Parathyroid adenoma (tissue), 2 donors: ENCODE measurements around the gene MYO1D.

Source experiments
- H2AFZ ChIP-seq: fragments of 300-600 bp; sonication (generic); one replicate; pipeline ENCODE4 v1.7.0; 2017; ENCODE audit warnings: antibody characterized with exemption, mild to moderate bottlenecking
- H3K27ac ChIP-seq: fragments of 300-600 bp; sonication (generic); one replicate; pipeline ENCODE4 v1.7.0; 2017
- H3K27me3 ChIP-seq: fragments of 300-600 bp; sonication (generic); one replicate; pipeline ENCODE4 v1.7.0; 2017; ENCODE audit warnings: low read length; ENCODE audit not compliant: control insufficient read depth, insufficient read depth
- H3K36me3 ChIP-seq: fragments of 300-600 bp; sonication (generic); one replicate; pipeline ENCODE4 v1.7.0; 2017; ENCODE audit warnings: low read length; ENCODE audit not compliant: control insufficient read depth, insufficient read depth
- H3K4me1 ChIP-seq: fragments of 300-600 bp; sonication (generic); one replicate; pipeline ENCODE4 v1.7.0; 2017; ENCODE audit warnings: control low read depth
- H3K4me2 ChIP-seq: fragments of 300-600 bp; sonication (generic); one replicate; pipeline ENCODE4 v1.7.0; 2017; ENCODE audit warnings: low read length
- H3K4me3 ChIP-seq: fragments of 300-600 bp; sonication (generic); one replicate; pipeline ENCODE4 v1.7.0; 2017; ENCODE audit warnings: low read depth, low read length
- H3K79me2 ChIP-seq: fragments of 300-600 bp; sonication (generic); one replicate; pipeline ENCODE4 v1.7.0; 2017; ENCODE audit warnings: control low read depth
- H3K9ac ChIP-seq: fragments of 300-600 bp; sonication (generic); one replicate; pipeline ENCODE4 v1.7.0; 2017; ENCODE audit warnings: mild to moderate bottlenecking
- H3K9me3 ChIP-seq: fragments of 300-600 bp; sonication (generic); one replicate; pipeline ENCODE4 v1.7.0; 2017; ENCODE audit warnings: low read length; ENCODE audit not compliant: control insufficient read depth
- CTCF ChIP-seq: fragments of 300-600 bp; sonication (generic); IDR thresholded peaks from one replicate; pipeline ENCODE4 v1.7.0; 2017; ENCODE audit warnings: antibody characterized with exemption, mild to moderate bottlenecking
- donor health status: primary hyperparathyroidism.

Gene MYO1D

DNA sequence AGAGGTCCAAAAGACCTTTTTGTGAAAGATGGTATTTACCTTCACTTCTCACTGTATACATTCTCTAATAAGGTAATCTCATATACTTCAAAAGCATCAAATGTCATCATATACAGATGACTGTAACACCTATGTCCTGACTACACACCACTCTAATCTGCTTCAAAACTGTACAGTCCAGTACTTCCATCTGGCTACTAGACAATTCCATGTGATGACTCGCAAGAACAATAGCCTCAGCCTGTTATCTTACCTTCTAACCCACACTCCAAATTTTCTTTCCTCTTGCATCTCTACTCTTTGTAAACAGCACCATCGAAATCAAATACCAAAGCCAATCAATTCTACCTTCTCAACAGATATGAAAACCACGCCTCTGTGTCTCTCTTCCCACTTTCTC is 24.1 kb downstream of the MYO1D start:
- H3K27me3 ChIP-seq: no peaks in the 10 kb centered on the region

DNA sequence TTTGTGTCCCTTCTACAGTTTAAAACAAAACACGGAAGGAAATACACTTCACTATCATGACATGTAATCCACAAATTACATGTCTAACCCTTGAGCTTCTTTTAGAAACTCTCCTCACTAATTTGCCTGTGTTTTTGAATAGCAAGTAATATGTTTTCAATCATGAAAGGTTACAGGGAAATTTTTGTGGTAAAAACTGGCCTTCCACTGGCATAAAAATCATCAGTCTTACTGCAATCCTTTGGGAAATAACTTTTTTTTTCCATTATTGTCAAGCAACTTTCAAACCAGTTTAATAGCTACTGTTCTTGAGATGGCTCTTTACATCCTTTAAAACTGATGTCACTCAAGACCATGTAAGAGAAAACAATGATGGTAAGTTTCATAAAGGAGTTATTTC is 27.0 kb downstream of the MYO1D start:
- Histone ChIP-seq H2AFZ (no peak overlapping the region), H3K4me2 (no peak overlapping the region), H3K4me1 (no peaks in the 10 kb centered on the region), H3K9me3 (no peaks in the 10 kb centered on the region), H3K9ac (no peak overlapping the region), H3K27ac (no peak overlapping the region), H3K27me3 (no peaks in the 10 kb centered on the region), H3K4me3 (no peak overlapping the region), H3K36me3 (no peaks in the 10 kb centered on the region), H3K79me2 (peaks cover 14% of the 10 kb centered on the region)
- TF ChIP-seq CTCF: no peak

More for the DNA sequence above, 24.1 kb downstream of the MYO1D start:
- Histone ChIP-seq H3K9me3 (no peaks in the 10 kb centered on the region), H3K36me3 (no peaks in the 10 kb centered on the region), H3K4me3 (no peak overlapping the region), H3K4me1 (no peaks in the 10 kb centered on the region), H3K4me2 (no peak overlapping the region), H2AFZ (no peak overlapping the region), H3K9ac (no peak overlapping the region), H3K27ac (no peak overlapping the region), H3K79me2 (peaks cover 16% of the 10 kb centered on the region)
- no peak for TF ChIP-seq CTCF

DNA sequence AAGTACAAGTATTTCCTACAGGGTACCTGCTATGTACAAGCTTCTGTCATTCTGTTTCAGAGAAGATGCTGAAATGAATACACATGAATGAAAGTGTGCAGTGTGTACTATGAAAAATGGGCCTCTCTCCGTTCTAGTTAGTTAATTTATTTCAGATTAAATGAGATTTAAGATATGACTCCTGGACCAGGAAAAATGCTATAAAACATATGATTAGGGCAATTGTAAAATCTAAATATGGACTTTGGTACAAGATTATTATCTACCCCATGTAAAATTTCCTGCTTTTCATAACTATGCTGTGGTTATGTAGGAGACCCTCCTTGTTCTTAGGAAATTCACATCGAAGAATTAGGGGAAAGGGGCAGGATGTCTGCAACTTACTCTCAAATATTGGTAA is 28.9 kb downstream of the MYO1D start:
- no peaks in the 10 kb centered on the region for H3K9me3 ChIP-seq
- H3K27ac ChIP-seq: no peak overlapping the region

GRCh38 chr17:32846143-32846542 is 30.8 kb downstream of the MYO1D start:
- Histone ChIP-seq H3K4me1 (no peaks in the 10 kb centered on the region), H3K27me3 (no peaks in the 10 kb centered on the region), H3K27ac (no peak overlapping the region), H2AFZ (no peak overlapping the region), H3K4me2 (no peak overlapping the region), H3K79me2 (peaks cover 7% of the 10 kb centered on the region), H3K9me3 (no peaks in the 10 kb centered on the region), H3K4me3 (no peak overlapping the region), H3K9ac (no peak overlapping the region), H3K36me3 (no peaks in the 10 kb centered on the region)
- TF ChIP-seq CTCF: no peak

More for the DNA sequence above, 28.9 kb downstream of the MYO1D start:
- H3K27me3 ChIP-seq: no peaks in the 10 kb centered on the region
- no peak overlapping the region for H3K4me3 ChIP-seq
- H3K4me1 ChIP-seq: no peaks in the 10 kb centered on the region
- no peak overlapping the region for H3K9ac ChIP-seq
- H2AFZ ChIP-seq: no peak overlapping the region
- H3K4me2 ChIP-seq: no peak overlapping the region
- no peak for TF ChIP-seq CTCF
- H3K36me3 ChIP-seq: no peaks in the 10 kb centered on the region
- H3K79me2 ChIP-seq: peaks cover 9% of the 10 kb centered on the region

DNA sequence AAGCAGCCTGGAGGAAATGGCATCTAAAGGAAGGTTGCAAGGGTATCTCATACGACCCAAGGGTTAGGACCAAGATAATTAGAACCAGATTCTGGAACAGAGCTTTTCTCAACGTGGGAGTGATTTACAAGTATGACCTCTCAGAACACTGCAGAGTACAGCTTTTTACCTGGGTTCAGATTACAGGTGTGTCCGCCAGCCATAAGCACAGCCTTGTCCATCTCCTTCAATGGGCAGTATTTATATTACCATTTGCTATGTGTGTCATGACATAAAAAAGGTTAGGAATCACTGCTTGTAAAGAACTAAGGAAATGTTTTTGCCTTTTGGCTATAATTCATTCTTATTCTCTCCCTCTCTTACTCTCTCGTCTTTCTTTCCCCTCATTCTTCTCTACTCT is 36.7 kb downstream of the MYO1D start:
- no peak overlapping the region for H3K4me2 ChIP-seq
- no peaks in the 10 kb centered on the region for H3K27me3 ChIP-seq
- no peak overlapping the region for H3K27ac ChIP-seq
- H3K9me3 ChIP-seq: no peaks in the 10 kb centered on the region
- H3K4me3 ChIP-seq: no peak overlapping the region
- H3K79me2 ChIP-seq: peaks cover 2% of the 10 kb centered on the region
- no peak for TF ChIP-seq CTCF
- H2AFZ ChIP-seq: no peak overlapping the region
- H3K4me1 ChIP-seq: no peaks in the 10 kb centered on the region
- H3K9ac ChIP-seq: no peak overlapping the region
- no peaks in the 10 kb centered on the region for H3K36me3 ChIP-seq
